ENCODE data around the gene FAM163B.

- TF ChIP-seq POLR2AphosphoS5 (IDR thresholded peaks at IDR 0.05; ENCODE audit: borderline replicate concordance, low read depth, low read length): no peak
- no peak for TF ChIP-seq EZH2 (IDR thresholded peaks at IDR 0.05)
Measured at GRCh38 chr9:133562611-133563290, 46.4 kb downstream of the FAM163B start.

All from SK-N-MC (cell line).